GM08714 (cell line): ENCODE results near the gene BANP.
"Not testable (repeated sequence)": the region's sequence is repeated elsewhere in the genome, so short reads cannot be mapped to it uniquely, and the experiment has no call there.

Source experiments
- H3K4me3 ChIP-seq: fragments of 200-500 bp; sonication (Bioruptor generic); 2 replicates; pipeline ENCODE4 v1.5.1; 2014; ENCODE audit warnings: mild to moderate bottlenecking, low read length, inconsistent platforms
- ZNF274 ChIP-seq: IDR thresholded peaks from 2 replicates; pipeline ENCODE4 v1.6.1; 2012; ENCODE audit warnings: mild to moderate bottlenecking, low read depth, low read length

Gene BANP

DNA sequence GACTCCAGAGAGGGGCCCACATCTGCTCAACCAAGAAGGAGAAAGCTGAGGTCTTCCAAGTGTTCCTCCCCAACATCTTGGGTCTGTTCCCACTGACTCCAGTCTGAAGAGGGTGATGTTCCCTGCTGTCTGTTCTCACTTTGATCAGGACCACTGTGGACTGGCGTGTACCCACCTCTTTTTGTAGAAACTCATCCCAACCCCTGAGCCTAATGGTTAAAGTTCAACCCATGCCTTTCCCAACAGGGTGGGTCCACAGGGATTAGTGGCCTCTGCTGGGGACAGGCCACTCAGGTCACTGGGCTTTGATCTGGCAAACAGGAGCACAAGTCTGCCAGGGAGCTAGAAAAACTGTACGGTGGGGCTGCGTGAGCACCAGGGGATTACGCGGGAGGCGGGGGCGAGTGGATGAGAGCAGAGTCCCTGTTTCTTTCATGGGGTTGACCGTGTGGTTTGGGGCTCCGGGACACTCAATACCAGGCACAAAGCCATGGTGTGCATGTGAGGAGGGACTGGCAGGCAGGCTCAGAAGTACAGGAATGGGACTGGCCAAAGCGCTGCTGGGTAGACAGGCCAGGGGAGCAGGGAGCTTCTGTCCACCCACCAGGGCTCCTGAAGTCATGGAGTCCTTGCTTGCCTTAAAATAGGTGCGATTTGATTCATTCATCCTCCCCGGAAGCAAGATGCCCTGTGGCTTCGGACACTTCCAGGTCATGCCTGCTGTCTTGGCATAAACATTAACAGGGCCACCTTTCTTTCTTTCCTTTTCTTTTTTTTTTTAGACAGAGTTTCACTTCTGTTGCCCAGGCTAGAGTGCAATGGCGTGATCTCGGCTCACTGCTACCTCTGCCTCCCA, 14.6 kb upstream of the BANP start, which contains the start of gene CA5A:
Gene CA5A, minus strand, starts transcription at position 155 of the 856 bp plus-strand sequence. Its CDS starts 79 bp downstream, at position 76.
- no peak for TF ChIP-seq ZNF274
- H3K4me3 ChIP-seq: no peak within 1 kb of the TSS

DNA sequence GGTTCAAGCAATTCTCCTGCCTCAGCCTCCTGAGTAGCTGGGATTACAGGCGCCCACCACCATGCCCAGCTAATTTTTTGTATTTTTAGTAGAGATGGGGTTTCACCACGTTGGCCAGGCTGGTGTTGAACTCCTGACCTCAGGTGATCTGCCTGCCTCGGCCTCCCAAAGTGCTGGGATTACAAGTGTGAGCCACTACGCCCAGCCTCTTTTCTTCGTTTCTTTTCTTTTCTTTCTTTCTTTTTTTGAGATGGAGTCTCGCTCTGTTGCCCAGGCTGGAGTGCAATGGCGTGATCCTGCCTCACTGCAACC, 14.0 kb upstream of the BANP start:
- not testable (repeated sequence) for H3K4me3 ChIP-seq

DNA sequence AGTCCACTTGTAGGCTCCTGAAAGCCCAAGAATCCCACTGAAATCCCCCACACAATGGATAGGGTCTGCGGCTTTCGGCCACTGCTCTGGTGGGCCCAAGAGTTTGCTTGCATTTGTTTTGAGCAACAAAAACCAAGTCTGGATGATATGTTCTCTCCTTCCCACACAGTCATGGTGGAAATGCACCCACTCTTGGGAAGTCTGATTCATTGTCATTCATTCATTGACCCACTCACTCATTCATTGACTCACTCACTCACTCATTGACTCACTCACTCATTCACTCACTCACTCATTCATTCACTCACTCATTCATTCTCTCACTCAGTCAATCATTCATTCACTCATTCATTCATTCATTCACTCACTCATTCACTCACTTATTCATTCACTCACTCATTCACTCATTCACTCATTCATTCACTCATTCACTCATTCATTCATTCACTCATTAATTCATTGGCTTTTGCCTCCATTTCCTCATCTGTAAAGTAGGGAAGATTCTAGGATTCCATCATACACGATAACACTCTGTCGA, 12.8 kb upstream of the BANP start:
- no peak overlapping the region for H3K4me3 ChIP-seq
- TF ChIP-seq ZNF274: no peak

DNA sequence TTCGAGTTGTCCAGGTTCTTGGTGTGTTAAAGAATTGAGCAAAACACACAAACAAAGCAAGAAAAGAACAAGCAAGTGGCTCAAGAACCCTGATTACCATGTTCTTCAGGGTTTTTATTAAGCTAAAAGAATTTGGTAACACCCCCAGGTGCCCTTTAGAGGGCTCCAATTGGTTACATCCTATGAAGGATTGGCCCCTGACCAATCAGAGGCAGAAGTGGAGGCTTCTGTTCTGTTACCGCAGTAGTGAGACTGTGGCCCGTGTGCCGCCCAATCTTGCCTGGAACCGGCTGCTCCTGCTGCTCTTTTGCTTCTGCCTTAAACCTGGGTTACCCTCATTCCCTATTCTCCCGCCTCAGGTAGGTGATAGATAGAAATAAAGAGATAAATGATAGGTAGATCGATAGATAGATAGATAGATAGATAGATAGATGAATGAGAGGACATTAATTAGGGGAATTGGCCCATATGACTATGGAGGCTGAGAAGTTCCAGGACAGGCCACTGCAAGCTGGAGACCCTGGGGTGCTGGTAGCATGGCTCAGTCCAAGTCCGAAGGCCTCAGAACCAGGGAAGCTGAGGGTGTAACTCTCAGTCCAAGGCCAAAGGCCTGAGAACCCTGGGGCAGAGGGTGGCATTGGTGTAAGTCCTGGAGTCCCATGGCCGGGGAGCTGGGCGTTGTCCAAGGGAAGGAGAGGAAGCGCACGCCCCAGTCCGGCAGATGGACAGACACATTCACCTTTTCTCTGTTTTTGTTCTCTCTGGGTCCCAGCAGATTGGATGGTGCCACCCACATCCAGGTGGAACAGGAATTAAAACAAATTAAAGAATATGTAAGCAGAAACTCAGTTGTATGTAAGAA, 11.4 kb upstream of the BANP start:
- TF ChIP-seq ZNF274: no peak
- H3K4me3 ChIP-seq: no peak overlapping the region

DNA sequence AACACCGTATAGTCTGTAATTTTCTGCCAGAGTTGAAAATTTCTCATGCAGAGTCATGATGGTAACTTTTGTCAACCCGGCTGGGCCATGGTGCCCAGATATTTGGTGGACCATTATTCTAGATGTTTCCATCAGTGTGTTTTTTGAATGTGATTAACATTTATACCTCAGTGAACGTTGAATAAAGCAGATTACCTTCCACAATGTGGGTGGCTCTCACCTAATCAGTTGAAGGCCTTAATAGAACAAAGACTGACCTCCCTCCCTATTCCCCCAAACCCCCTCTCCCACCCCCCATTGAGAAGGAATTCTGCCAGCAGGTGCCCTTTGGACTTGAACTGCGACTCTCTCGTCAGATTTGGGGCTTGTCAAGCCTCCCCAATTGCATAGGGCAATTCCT, 8.6 kb upstream of the BANP start:
- H3K4me3 ChIP-seq: no peak overlapping the region
- TF ChIP-seq ZNF274: no peak

DNA sequence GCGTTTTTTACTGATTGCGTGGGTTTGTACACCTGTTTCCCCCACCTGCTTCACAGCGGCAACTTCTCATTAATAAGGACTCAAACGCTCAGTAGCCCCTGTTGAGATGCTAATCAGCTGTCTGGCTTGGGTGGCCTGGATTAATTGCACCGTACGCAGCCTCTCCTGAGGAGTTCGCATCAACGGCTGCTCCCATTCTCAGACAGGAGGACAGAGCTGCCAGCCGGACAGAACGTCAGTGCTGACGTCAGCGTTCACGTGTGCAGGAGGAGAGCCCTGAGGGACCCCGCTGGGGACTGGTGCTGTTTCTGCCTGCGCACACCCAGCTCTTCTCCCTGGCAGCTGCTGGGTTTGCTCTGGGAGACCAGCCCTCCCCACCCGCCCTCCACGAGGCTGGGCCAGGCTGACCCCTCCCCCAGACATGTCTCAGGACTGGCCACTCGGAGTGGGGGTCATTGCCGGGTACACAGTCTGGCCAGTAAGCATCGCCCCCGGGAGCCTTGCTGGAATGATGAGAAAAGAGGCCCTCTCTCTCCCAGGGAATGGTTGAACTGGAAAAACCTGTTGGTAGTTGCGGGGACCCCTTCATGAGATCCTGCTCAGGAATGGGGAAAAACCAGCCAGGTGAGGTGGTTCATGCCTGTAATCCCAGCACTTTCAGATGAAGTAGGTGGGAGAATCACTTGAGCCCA, 5.7 kb upstream of the BANP start:
- H3K4me3 ChIP-seq: no peak overlapping the region; the same call in 1 of the 2 replicates
- no peak for TF ChIP-seq ZNF274

DNA sequence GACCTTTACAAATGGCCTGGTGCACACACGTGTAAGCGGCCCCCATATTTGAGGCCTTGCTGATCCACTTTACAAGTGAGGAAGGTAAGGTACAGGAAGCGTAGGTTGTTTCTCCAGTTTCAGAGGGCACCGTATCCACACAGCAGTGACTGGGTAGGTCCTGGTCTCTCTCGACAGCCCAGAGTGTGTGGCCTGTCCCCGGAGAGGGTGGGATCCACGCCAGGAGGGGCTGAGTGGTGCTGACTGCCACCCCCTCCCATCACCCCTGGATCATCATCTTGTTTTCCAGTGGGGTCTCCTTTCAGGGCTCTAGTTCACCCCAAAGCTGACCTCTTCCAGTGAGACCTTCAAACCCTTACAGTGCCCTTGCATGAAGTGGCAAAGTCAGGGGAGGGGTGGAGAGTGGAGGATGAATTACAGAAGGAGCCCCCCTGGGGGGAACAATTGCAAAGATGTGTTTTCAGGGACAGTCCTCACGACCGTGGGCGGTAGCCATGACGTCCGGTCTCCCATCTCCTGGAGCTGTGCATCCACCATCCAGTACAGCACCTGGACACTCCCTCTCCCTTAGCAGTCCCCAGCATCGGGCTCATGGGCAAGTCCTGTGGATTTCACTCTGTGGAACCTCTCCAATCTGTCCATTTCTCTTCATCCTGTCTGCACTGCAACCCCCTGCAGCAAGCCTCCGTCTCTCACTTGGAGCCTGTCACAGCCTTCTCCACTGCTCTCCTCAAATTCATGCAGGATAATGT, 4.5 kb upstream of the BANP start:
- no peak overlapping the region for H3K4me3 ChIP-seq
- TF ChIP-seq ZNF274: no peak

DNA sequence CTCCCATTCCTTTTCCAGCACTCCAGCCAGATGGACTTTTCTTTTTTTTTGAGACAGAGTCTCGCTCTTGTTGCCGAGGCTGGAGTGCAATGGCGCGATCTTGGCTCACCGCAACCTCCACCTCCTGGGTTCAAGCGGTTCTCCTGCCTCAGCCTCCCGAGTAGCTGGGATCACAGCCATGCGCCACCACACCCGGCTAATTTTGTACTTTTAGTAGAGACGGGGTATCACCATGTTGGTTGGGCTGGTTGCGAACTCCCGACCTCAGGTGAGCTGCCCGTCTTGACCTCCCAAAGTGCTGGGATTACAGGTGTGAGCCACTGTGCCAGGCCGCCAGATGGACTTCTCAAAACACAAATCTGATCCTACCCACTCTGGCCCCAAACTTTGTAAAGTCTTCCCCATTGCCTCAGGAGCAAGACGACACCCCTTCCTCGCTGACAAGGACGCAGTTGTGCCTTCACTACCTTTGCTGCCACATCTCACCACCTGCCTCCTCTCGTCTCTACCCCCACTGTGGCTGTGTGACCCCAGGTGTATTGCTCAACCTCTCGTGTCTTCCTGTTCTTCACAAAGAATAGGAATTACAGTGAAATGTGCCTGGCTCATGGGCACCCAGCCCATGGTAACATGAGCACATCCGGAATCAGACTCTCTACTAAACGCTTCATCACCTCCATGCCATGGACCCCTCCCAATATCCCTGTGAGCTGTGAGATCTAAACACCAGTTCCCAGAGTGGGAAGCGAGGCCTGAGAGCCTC, 3.7 kb upstream of the BANP start:
- no peak for TF ChIP-seq ZNF274
- no peak overlapping the region for H3K4me3 ChIP-seq

DNA sequence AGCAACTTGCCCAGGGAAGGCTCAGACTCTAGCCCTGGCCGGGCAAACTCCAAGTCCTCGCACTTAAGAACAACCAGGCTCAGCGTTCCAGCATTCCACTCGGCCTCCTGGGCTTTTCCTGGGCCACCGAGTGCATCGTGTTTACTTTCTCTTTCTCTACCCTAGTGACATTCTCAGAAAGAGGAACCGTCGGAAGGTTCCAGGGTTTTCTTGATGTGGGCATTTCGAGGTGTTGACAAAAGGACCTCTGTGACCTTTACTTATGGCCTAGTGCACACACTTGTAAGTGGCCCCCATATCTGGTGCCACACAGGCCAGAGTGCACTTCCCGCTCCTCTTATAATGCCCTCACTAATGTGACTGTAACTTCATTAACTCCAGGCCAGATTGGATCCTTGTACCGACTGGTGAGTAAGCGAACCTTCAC, 3.1 kb upstream of the BANP start:
- no peak for TF ChIP-seq ZNF274
- no peak overlapping the region for H3K4me3 ChIP-seq

DNA sequence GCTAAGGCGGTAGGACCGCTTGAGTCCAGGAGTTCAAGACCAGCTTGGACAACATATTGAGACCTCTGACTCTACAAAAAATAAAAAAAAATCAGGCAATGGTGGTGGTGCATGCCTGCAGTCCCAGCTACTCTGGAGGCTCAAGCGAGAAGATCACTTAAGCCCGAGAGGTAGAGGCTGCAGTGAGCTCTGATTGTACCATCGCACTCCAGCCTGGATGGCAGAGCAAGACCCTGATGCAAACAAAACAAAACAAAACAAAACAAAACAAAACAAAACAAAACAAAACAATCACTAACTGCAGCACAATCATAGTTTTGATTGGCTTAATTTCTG, 2.5 kb upstream of the BANP start:
- no peak for TF ChIP-seq ZNF274
- no peak overlapping the region for H3K4me3 ChIP-seq

DNA sequence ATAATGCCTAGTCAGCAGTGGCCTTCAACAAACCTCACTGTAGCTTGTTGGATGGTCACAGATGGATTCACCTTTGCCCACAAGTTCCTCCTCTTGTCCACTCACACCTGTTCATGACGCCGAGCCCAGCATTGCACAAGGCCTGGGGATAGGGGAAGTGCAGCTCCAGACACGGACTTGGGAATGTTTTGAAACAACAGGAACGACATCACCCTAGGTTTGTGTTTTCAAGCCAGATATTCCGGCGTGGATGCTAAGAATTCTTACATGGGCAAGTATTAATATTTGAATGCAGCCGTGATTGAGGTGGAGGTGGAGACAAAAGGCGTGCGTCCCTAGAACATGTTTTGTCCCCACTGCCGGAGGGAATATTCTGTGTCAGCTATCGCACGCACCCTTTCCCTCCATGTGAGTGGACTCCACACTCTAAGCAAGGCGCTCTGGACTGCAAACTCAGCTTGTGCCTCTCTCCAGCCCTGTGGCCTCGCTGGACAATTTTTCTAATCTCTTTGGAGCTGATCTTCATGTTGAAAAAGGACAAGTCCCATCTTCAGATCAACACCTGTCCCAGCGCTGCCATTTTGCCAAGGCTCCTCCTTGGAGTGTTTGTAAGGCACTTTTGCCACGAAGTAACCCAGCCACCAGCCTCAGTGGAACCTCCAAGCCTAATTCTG, 2.0 kb upstream of the BANP start:
- TF ChIP-seq ZNF274: no peak
- H3K4me3 ChIP-seq: no peak overlapping the region

DNA sequence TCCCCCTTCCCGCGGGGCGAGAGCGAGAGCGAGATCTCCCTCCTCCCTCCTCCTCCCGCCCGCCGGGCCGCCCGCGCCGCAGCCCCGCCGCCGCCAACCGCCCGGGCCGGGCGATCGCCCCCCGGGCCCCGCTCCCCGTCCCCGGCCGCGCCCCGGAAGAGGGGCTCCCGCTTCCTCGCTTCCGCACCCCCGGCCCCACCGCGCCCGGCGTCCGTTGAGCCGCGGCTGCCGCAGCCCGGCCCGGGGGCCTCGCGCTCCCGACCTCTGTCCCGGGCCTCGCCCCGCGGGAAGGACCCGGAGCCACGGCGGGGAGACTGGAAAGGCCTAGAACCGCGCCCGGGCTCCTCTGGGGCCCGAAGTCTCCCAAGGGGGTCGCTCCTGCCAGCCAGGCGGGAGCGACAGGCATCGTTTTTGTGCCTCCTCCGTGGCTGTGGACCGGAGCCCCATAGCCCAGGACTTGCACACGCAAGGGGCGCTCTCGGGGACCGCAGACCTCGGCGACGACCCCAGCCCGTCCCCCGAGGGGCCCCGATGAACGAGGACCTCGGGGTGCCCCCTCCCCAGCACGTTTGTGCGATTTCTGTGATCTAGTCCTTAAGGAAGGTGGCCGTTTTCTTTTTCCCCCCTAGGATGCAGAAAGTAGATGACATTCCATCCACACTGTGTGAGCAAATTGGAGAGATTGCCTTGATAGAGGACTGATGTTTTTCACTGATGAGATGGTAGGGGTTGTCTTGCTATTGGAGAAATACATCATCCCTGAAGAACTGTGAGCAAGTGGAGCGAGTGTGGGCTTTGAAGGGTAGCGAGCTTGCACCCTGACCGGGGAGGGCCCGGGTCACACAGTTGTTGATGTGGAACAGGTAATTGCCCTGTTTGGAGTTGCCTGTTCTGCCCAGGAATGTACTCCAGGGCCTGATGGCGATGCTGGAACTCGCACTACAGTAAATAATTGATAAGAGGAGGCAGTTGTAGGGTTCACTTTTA, 611 bp downstream of the BANP start:
- TF ChIP-seq ZNF274: no peak
- peak overlapping the region; percentile 96 for H3K4me3 ChIP-seq
